Measurements from ENCODE around the gene CPEB1. TPM values are rescaled to one million over a fixed set of nuclear protein-coding genes. Genes with fewer than 3 reads are reported as not detected.
A peak's percentile ranks its signal among the peaks of the same experiment; 100 is the strongest.
"Not testable (repeated sequence)": the region's sequence is repeated elsewhere in the genome, so short reads cannot be mapped to it uniquely, and the experiment has no call there.

Gene CPEB1
- total and polyA plus RNA-seq, 8 donors = 1.1 to 6.4 (median 1.5) TPM; not detected in 2

GRCh38 chr15:82530606-82531379 is 116.4 kb downstream of the CPEB1 start:
- H3K9me3 ChIP-seq = no peaks in the 10 kb centered on the region
- peaks cover 0 to 18% (median 9%) of the 10 kb centered on the region in 4 donors for H3K4me1 ChIP-seq
- TF ChIP-seq POLR2AphosphoS5 (IDR thresholded peaks at IDR 0.05) (no peak), CTCF (IDR thresholded peaks at IDR 0.05) (peak in 6 of 7 experiments; percentile 29 to 98 (median 86))
- peak overlapping the region; percentile 8 to 31 (median 18) for H3K4me3 ChIP-seq
- no peaks in the 10 kb centered on the region for H3K27me3 ChIP-seq
- WGBS, 5 donors = 13 to 19% (median 15%) methylated on average over 8 to 10 of the region's 10 CpGs
- H3K36me3 ChIP-seq = peaks cover 8 to 38% (median 30%) of the 10 kb centered on the region in 4 donors
- intact Hi-C loops (cut with DNase I; ENCODE audit: low total_unique reads) = no loop called here
- H3K27ac ChIP-seq = peak overlapping the region; percentile 24 to 57 (median 45)
- DNase-seq = peak; percentile 87

GRCh38 chr15:82530006-82530405 is 117.2 kb downstream of the CPEB1 start:
- peaks cover 0 to 18% (median 9%) of the 10 kb centered on the region in 4 donors for H3K4me1 ChIP-seq
- DNase-seq = no peak
- TF ChIP-seq POLR2A (IDR thresholded peaks at IDR 0.05) (no peak), CTCF (IDR thresholded peaks at IDR 0.05) (no peak), POLR2AphosphoS5 (IDR thresholded peaks at IDR 0.05) (no peak), EP300 (IDR thresholded peaks at IDR 0.05) (no peak)
- no peaks in the 10 kb centered on the region for H3K9me3 ChIP-seq
- peaks cover 5 to 30% (median 22%) of the 10 kb centered on the region in 4 donors for H3K36me3 ChIP-seq
- intact Hi-C loops (cut with DNase I; ENCODE audit: low total_unique reads) = no loop called here
- H3K27me3 ChIP-seq = no peaks in the 10 kb centered on the region
- no peak overlapping the region for H3K4me3 ChIP-seq
- WGBS, 5 donors = 76 to 83% (median 79%) methylated on average over 3 of the region's 3 CpGs
- no peak overlapping the region for H3K27ac ChIP-seq

- H3K4me3 ChIP-seq = peak overlapping the region in 1 of 4 donors; percentile 31
- H3K27me3 ChIP-seq; H3K27ac ChIP-seq; H3K9me3 ChIP-seq; H3K4me1 ChIP-seq; H3K36me3 ChIP-seq; intact Hi-C loops (cut with DNase I; ENCODE audit: low total_unique reads); DNase-seq: not testable (repeated sequence)
- WGBS, 5 donors = no CpG with 5 or more reads among the region's 48 CpGs
Measured at GRCh38 chr15:82513587-82513986, 133.6 kb downstream of the CPEB1 start.

GRCh38 chr15:82507693-82508092 is 139.5 kb downstream of the CPEB1 start:
- H3K27ac ChIP-seq; H3K36me3 ChIP-seq; intact Hi-C loops (cut with DNase I; ENCODE audit: low total_unique reads); DNase-seq; H3K9me3 ChIP-seq; H3K27me3 ChIP-seq; H3K4me1 ChIP-seq; H3K4me3 ChIP-seq: not testable (repeated sequence)
- WGBS, 5 donors = 58 to 75% (median 69%) methylated on average over 2 to 4 of the region's 4 CpGs

GRCh38 chr15:82507087-82507486 is 140.1 kb downstream of the CPEB1 start:
- H3K4me3 ChIP-seq; H3K9me3 ChIP-seq; H3K36me3 ChIP-seq; H3K4me1 ChIP-seq; intact Hi-C loops (cut with DNase I; ENCODE audit: low total_unique reads); DNase-seq; H3K27me3 ChIP-seq; H3K27ac ChIP-seq: not testable (repeated sequence)
- WGBS, 5 donors = 77 to 95% (median 82%) methylated on average over 1 of the region's 1 CpG

- WGBS, 5 donors = no CpG with 5 or more reads among the region's 3 CpGs
- intact Hi-C loops (cut with DNase I; ENCODE audit: low total_unique reads); H3K9me3 ChIP-seq; H3K27me3 ChIP-seq; H3K4me3 ChIP-seq; H3K36me3 ChIP-seq; H3K4me1 ChIP-seq; DNase-seq; H3K27ac ChIP-seq: not testable (repeated sequence)
Measured at GRCh38 chr15:82505842-82506241, 141.3 kb downstream of the CPEB1 start.

- H3K27ac ChIP-seq; intact Hi-C loops (cut with DNase I; ENCODE audit: low total_unique reads); H3K4me3 ChIP-seq; DNase-seq; H3K9me3 ChIP-seq; H3K36me3 ChIP-seq; H3K27me3 ChIP-seq; H3K4me1 ChIP-seq: not testable (repeated sequence)
- WGBS, 5 donors = 29 to 91% (median 85%) methylated on average over 1 of the region's 3 CpGs
Measured at GRCh38 chr15:82504074-82504473, 143.1 kb downstream of the CPEB1 start.

Measured in stomach (tissue), 9 donors.